Measurements from ENCODE around the gene FBLIM1. TPM values are rescaled to one million over a fixed set of nuclear protein-coding genes. Genes with fewer than 3 reads are reported as not detected.

Gene FBLIM1
- polyA plus RNA-seq, 4 donors: 76.2 to 371 (median 159) TPM

GRCh38 chr1:15833842-15834405 is 75.3 kb downstream of the FBLIM1 start:
- Histone ChIP-seq H3K9me3 (ENCODE audit: control insufficient read depth in 2 of 2, insufficient read depth in 1 of 2, low read depth in 1 of 2, low read length in 1 of 2) (no peaks in the 10 kb centered on the region), H3K27ac (ENCODE audit: low read depth in 1 of 3, low read length in 2 of 3) (peak overlapping the region; percentile 99 to 100 (median 99)), H3K4me1 (ENCODE audit: control insufficient read depth in 3 of 3, insufficient read depth in 2 of 3, low read depth in 1 of 3, low read length in 2 of 3) (peaks cover 0 to 14% (median 0%) of the 10 kb centered on the region in 3 donors), H3K36me3 (ENCODE audit: control insufficient read depth in 3 of 3, insufficient read depth in 2 of 3, low read depth in 1 of 3, low read length in 3 of 3) (no peaks in the 10 kb centered on the region), H3K4me3 (ENCODE audit: low read depth in 1 of 3, low read length in 3 of 3) (peak overlapping the region in 2 of 3 donors; percentile 82 to 87), H3K27me3 (ENCODE audit: control insufficient read depth in 3 of 3, insufficient read depth in 3 of 3, low read length in 3 of 3) (no peaks in the 10 kb centered on the region)
- FAIRE-seq (no peak), DNase-seq (no peak)
- 0% methylated on average over 10 of the region's 10 CpGs for WGBS, 3 donors

DNA sequence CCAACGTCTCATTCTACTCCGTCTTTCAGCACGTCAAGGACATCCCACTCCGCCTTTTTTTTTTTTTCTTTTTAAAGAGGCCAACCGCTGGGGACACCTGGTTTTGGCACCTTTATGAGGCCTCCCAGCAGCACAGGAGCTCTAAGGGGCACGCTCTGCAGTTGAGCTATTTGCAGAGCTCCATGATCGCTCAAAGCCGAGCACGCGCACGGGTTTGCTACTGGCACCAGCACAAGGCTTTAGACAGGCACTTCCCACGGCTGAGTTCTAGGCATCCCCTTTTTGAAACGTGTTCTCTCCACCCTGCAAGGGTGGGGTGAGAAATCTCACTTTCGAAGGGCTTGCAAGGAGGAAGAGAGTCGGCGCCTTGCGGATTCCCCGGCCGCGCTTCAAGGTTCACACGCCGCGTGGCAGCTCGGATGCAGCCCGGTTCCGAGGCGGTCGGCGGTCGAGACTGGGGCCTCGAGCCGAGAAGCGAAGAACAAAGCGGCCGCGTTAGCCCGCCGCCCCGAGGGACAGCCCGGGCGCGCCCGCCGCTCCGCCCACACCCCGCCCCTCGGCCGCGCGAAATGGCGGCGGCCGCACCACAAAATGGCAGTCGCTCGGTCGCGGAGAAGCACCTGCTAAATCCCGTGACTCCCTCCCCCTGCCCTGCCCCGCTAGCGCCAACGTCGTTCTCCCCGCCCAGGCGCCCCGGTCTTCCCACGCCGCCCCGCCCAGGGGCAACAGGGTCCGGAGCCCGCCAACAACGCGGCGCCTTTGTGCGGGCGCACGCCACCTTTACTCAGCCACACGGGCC is 76.0 kb downstream of the FBLIM1 start:
- Histone ChIP-seq H3K27me3 (ENCODE audit: control insufficient read depth in 3 of 3, insufficient read depth in 3 of 3, low read length in 3 of 3) (no peaks in the 10 kb centered on the region), H3K9me3 (ENCODE audit: control insufficient read depth in 2 of 2, insufficient read depth in 1 of 2, low read depth in 1 of 2, low read length in 1 of 2) (no peaks in the 10 kb centered on the region), H3K4me3 (ENCODE audit: low read depth in 1 of 3, low read length in 3 of 3) (peak overlapping the region; percentile 78 to 87 (median 82)), H3K36me3 (ENCODE audit: control insufficient read depth in 3 of 3, insufficient read depth in 2 of 3, low read depth in 1 of 3, low read length in 3 of 3) (no peaks in the 10 kb centered on the region), H3K4me1 (ENCODE audit: control insufficient read depth in 3 of 3, insufficient read depth in 2 of 3, low read depth in 1 of 3, low read length in 2 of 3) (peaks cover 0 to 14% (median 0%) of the 10 kb centered on the region in 3 donors), H3K27ac (ENCODE audit: low read depth in 1 of 3, low read length in 2 of 3) (peak overlapping the region; percentile 99 to 100 (median 99))
- DNase-seq (peak; percentile 96), FAIRE-seq (no peak)
- WGBS, 3 donors: 0 to 1% (median 0%) methylated on average over 57 to 77 of the region's 77 CpGs

DNA sequence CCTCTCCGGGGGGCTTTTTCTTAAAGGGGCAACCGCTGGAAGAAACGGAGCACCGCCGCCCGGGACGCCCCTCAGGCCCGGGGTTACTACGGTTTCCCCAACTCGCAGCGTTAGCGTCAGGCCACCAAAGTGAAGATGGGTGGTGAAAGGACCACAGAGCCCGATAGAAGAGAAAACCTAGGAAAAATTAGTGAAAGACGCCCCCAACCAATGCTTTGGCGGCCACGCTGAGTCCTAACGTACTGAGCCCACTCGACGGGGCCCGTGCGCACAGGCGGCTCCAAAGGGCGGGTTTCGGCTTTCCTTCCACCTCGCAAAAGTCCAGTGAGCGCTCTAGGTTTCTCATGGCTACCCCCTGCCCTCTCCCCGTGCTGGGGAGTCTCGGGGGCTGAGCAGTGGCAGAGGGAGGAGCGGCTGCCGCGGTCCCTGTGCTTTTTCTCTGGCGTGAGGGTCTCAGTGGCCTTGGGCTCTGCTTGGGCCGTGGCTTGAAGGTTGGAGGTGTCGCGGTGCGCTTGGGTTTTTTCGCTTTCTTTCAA is 76.7 kb downstream of the FBLIM1 start:
- FAIRE-seq: no peak
- DNase-seq: peak in 1 of 2 donors; percentile 55

GRCh38 chr1:15835741-15836510 is 77.3 kb downstream of the FBLIM1 start:
- FAIRE-seq (no peak), DNase-seq (peak; percentile 100)
- 1 to 3% (median 2%) methylated on average over 61 to 66 of the region's 66 CpGs for WGBS, 3 donors
- peak overlapping the region; percentile 78 to 87 (median 82) for H3K4me3 ChIP-seq (ENCODE audit: low read depth in 1 of 3, low read length in 3 of 3)
- H3K4me1 ChIP-seq (ENCODE audit: control insufficient read depth in 3 of 3, insufficient read depth in 2 of 3, low read depth in 1 of 3, low read length in 2 of 3): peaks cover 0 to 14% (median 0%) of the 10 kb centered on the region in 3 donors
- H3K36me3 ChIP-seq (ENCODE audit: control insufficient read depth in 3 of 3, insufficient read depth in 2 of 3, low read depth in 1 of 3, low read length in 3 of 3): no peaks in the 10 kb centered on the region
- no peaks in the 10 kb centered on the region for H3K27me3 ChIP-seq (ENCODE audit: control insufficient read depth in 3 of 3, insufficient read depth in 3 of 3, low read length in 3 of 3)
- H3K27ac ChIP-seq (ENCODE audit: low read depth in 1 of 3, low read length in 2 of 3): peak overlapping the region; percentile 99 to 100 (median 99)
- no peaks in the 10 kb centered on the region for H3K9me3 ChIP-seq (ENCODE audit: control insufficient read depth in 2 of 2, insufficient read depth in 1 of 2, low read depth in 1 of 2, low read length in 1 of 2)

More for the DNA sequence above, 76.7 kb downstream of the FBLIM1 start:
- Histone ChIP-seq H3K4me3 (ENCODE audit: low read depth in 1 of 3, low read length in 3 of 3) (peak overlapping the region; percentile 78 to 87 (median 82)), H3K4me1 (ENCODE audit: control insufficient read depth in 3 of 3, insufficient read depth in 2 of 3, low read depth in 1 of 3, low read length in 2 of 3) (peaks cover 0 to 14% (median 0%) of the 10 kb centered on the region in 3 donors), H3K36me3 (ENCODE audit: control insufficient read depth in 3 of 3, insufficient read depth in 2 of 3, low read depth in 1 of 3, low read length in 3 of 3) (no peaks in the 10 kb centered on the region), H3K27ac (ENCODE audit: low read depth in 1 of 3, low read length in 2 of 3) (peak overlapping the region; percentile 99 to 100 (median 99)), H3K9me3 (ENCODE audit: control insufficient read depth in 2 of 2, insufficient read depth in 1 of 2, low read depth in 1 of 2, low read length in 1 of 2) (no peaks in the 10 kb centered on the region), H3K27me3 (ENCODE audit: control insufficient read depth in 3 of 3, insufficient read depth in 3 of 3, low read length in 3 of 3) (no peaks in the 10 kb centered on the region)
- 0% methylated on average over 34 to 37 of the region's 37 CpGs for WGBS, 3 donors

Other genes starting within 250 kb of the FBLIM1 start
- gene CASP9, start 234.6 kb upstream of the FBLIM1 start, polyA plus RNA-seq: 10 to 100 TPM; 13.8 to 23.7 (median 16.1) TPM
- gene DNAJC16, start 231.9 kb upstream of the FBLIM1 start, polyA plus RNA-seq: 10 to 100 TPM in 1 of 4 donors, 1 to 10 TPM in 3; 1.6 to 34.0 (median 4.0) TPM
- gene AGMAT, start 173.7 kb upstream of the FBLIM1 start, polyA plus RNA-seq: 10 to 100 TPM; 18.9 to 66.5 (median 27.2) TPM
- 10 to 100 TPM in 2 of 4 donors, 1 to 10 TPM in 2; 4.3 to 34.7 (median 9.7) TPM for gene DDI2, start 141.3 kb upstream of the FBLIM1 start, polyA plus RNA-seq
- 10 to 100 TPM; 18.6 to 29.0 (median 23.8) TPM for gene PLEKHM2, start 74.5 kb upstream of the FBLIM1 start, polyA plus RNA-seq
- gene SLC25A34, start 22.5 kb upstream of the FBLIM1 start, polyA plus RNA-seq: 10 to 100 TPM in 3 of 4 donors, 1 to 10 TPM in 1; 3.2 to 51.2 (median 24.8) TPM
- gene TMEM82, start 16.3 kb upstream of the FBLIM1 start, polyA plus RNA-seq: 10 to 100 TPM; 25.3 to 61.3 (median 36.5) TPM
- gene UQCRHL, start 48.9 kb downstream of the FBLIM1 start, polyA plus RNA-seq: 1 to 10 TPM; 2.7 to 4.7 (median 3.7) TPM
- gene SPEN, start 88.9 kb downstream of the FBLIM1 start, polyA plus RNA-seq: 10 to 100 TPM; 12.2 to 48.8 (median 15.9) TPM
- gene ZBTB17, start 217.3 kb downstream of the FBLIM1 start, polyA plus RNA-seq: 10 to 100 TPM; 18.7 to 89.2 (median 49.9) TPM
- not detected for gene SRARP, start 245.4 kb downstream of the FBLIM1 start, polyA plus RNA-seq